H1 (cell line): ENCODE measurements around the gene IL32. TPM values are rescaled to one million over a fixed set of nuclear protein-coding genes. Genes with fewer than 3 reads are reported as not detected.

Experiments
- CTCF ChIA-PET: fragments of 300-600 bp; sonication (Branson Sonifier 250); formaldehyde crosslinking; loops from one replicate; lab custom pipeline; 2021; ENCODE audit not compliant: partially characterized antibody; lab: Charles Lee
- POLR2A ChIA-PET: fragments of 300-600 bp; sonication (Branson Sonifier 250); formaldehyde crosslinking; loops from one replicate; lab custom pipeline; 2021; ENCODE audit warnings: inconsistent platforms; ENCODE audit not compliant: partially characterized antibody; lab: Charles Lee
- DNase-seq, 2 experiments: peaks; one replicate each; pipeline versions ENCODE4 v3.0.0 to v3.0.0-alpha.2; 2010 to 2022; ENCODE audit warnings: low spot score in 2 of 2, low read depth in 1 of 2, mixed read lengths in 1 of 2
- FAIRE-seq: peaks from 2 replicates; lab custom pipeline; 2011; peaks lifted over from hg19 to GRCh38; lab: Jason Lieb, UNC
- H2AFZ ChIP-seq: 2 replicates; pipeline ENCODE4 v1.8.1; 2012; ENCODE audit warnings: low read length, inconsistent platforms
- H2AK5ac ChIP-seq: 2 replicates; pipeline ENCODE4 v1.6.1; 2013; ENCODE audit warnings: low read depth, low read length
- H2BK120ac ChIP-seq: replicated peaks from 2 replicates; pipeline ENCODE3; 2013; ENCODE audit warnings: low read depth, low read length, inconsistent platforms
- H2BK12ac ChIP-seq: 2 replicates; pipeline ENCODE4 v1.6.1; 2013; ENCODE audit warnings: low read depth, low read length
- H2BK15ac ChIP-seq: 2 replicates; pipeline ENCODE4 v1.6.1; 2013; ENCODE audit warnings: low read length
- H2BK20ac ChIP-seq: 2 replicates; pipeline ENCODE4 v1.6.1; 2013; ENCODE audit warnings: low read length
- H2BK5ac ChIP-seq: 2 replicates; pipeline ENCODE4 v1.6.1; 2013; ENCODE audit warnings: low read depth, low read length
- H3K14ac ChIP-seq: 2 replicates; pipeline ENCODE4 v1.6.1; 2013; ENCODE audit warnings: inconsistent platforms; ENCODE audit not compliant: insufficient read length
- H3K18ac ChIP-seq: 2 replicates; pipeline ENCODE4 v1.6.1; 2013; ENCODE audit warnings: low read length; ENCODE audit errors: extremely low read depth
- H3K23ac ChIP-seq: 2 replicates; pipeline ENCODE4 v1.6.1; 2013; ENCODE audit warnings: inconsistent platforms; ENCODE audit not compliant: insufficient read length
- H3K23me2 ChIP-seq: 2 replicates; pipeline ENCODE4 v1.6.1; 2013; ENCODE audit warnings: low read depth, low read length
- H3K27ac ChIP-seq: 2 replicates; pipeline ENCODE4 v1.6.1; 2011; ENCODE audit warnings: low read depth, low read length, inconsistent platforms
- H3K27me3 ChIP-seq, 4 experiments: replicated peaks in 1 of 4; 1 replicate in 1 of 4; 2 replicates in 3 of 4; pipeline versions ENCODE4 v1.6.1 to v1.8.1; 2011 to 2013; ENCODE audit warnings: low read length in 3 of 4, mild to moderate bottlenecking in 3 of 4, inconsistent platforms in 2 of 4, mixed read lengths in 2 of 4, moderate library complexity in 1 of 4; ENCODE audit not compliant: control insufficient read depth in 3 of 4, insufficient read depth in 3 of 4; ENCODE audit errors: extremely low read depth in 1 of 4
- H3K36me3 ChIP-seq, 4 experiments: 2 replicates each; pipeline versions ENCODE4 v1.6.1 to v1.8.1; 2011 to 2013; ENCODE audit warnings: mild to moderate bottlenecking in 4 of 4, low read length in 3 of 4, moderate library complexity in 2 of 4, control low read depth in 1 of 4, inconsistent platforms in 1 of 4; ENCODE audit not compliant: insufficient read depth in 4 of 4, control insufficient read depth in 2 of 4
- H3K4ac ChIP-seq: replicated peaks from 2 replicates; pipeline ENCODE3; 2013; ENCODE audit warnings: low read length, low read depth, mixed read lengths, inconsistent platforms; ENCODE audit not compliant: insufficient read length
- H3K4me1 ChIP-seq, 4 experiments: replicated peaks in 1 of 4; 1 replicate in 1 of 4; 2 replicates in 3 of 4; pipeline versions ENCODE4 v1.6.1 to v1.8.1; 2011 to 2013; ENCODE audit warnings: low read length in 3 of 4, inconsistent platforms in 2 of 4, mixed read lengths in 1 of 4; ENCODE audit not compliant: insufficient read depth in 4 of 4, control insufficient read depth in 3 of 4
- H3K4me2 ChIP-seq, 2 experiments: 2 replicates each; pipeline versions ENCODE4 v1.6.1 to v1.8.1; 2011 to 2013; ENCODE audit warnings: low read depth in 2 of 2, low read length in 2 of 2, control low read depth in 1 of 2, inconsistent platforms in 1 of 2, mild to moderate bottlenecking in 1 of 2; ENCODE audit not compliant: insufficient read depth in 1 of 2
- H3K4me3 ChIP-seq, 4 experiments: fragments of 200-600, 300-600 bp in 1 of 4; sonication (generic), shearing (Covaris generic), sonication (Bioruptor Twin) in 1 of 4; 2 replicates each; pipeline versions ENCODE4 v1.5.1 to v1.8.1; 2011 to 2016; ENCODE audit warnings: low read length in 4 of 4, low read depth in 3 of 4, control low read depth in 2 of 4, inconsistent platforms in 2 of 4, mild to moderate bottlenecking in 2 of 4, mixed read lengths in 1 of 4, moderate library complexity in 1 of 4; ENCODE audit not compliant: insufficient read depth in 2 of 4; ENCODE audit errors: extremely low read depth in 1 of 4
- H3K56ac ChIP-seq: replicated peaks from 2 replicates; pipeline ENCODE3; 2013; ENCODE audit warnings: low read depth, mild to moderate bottlenecking, mixed read lengths, low read length, inconsistent platforms; ENCODE audit not compliant: insufficient read length
- H3K79me1 ChIP-seq: 2 replicates; pipeline ENCODE4 v1.6.1; 2013; ENCODE audit warnings: low read depth, low read length, control low read depth
- H3K79me2 ChIP-seq, 2 experiments: 2 replicates each; pipeline versions ENCODE4 v1.6.1 to v1.8.1; 2012 to 2013; ENCODE audit warnings: low read length in 2 of 2, mild to moderate bottlenecking in 2 of 2, inconsistent platforms in 1 of 2; ENCODE audit not compliant: insufficient read depth in 2 of 2, control insufficient read depth in 1 of 2
- H3K9ac ChIP-seq, 4 experiments: replicated peaks in 1 of 4; 1 replicate in 1 of 4; 2 replicates in 3 of 4; pipeline versions ENCODE4 v1.6.1 to v1.8.1; 2011 to 2013; ENCODE audit warnings: low read depth in 3 of 4, low read length in 3 of 4, control low read depth in 2 of 4, mild to moderate bottlenecking in 2 of 4, moderate library complexity in 2 of 4, inconsistent platforms in 1 of 4; ENCODE audit errors: extremely low read depth in 1 of 4
- H3K9me3 ChIP-seq, 2 experiments: 2 replicates each; pipeline versions ENCODE4 v1.6.1 to v1.8.1; 2012 to 2013; ENCODE audit warnings: mild to moderate bottlenecking in 2 of 2, moderate library complexity in 2 of 2, control low read depth in 1 of 2, inconsistent platforms in 1 of 2, low read depth in 1 of 2, low read length in 1 of 2, mixed read lengths in 1 of 2; ENCODE audit not compliant: insufficient read depth in 2 of 2
- H4K20me1 ChIP-seq, 2 experiments: replicated peaks in 1 of 2; 2 replicates each; pipeline versions ENCODE3 to v1.8.1; 2011 to 2013; ENCODE audit warnings: inconsistent platforms in 2 of 2, low read length in 2 of 2, mild to moderate bottlenecking in 1 of 2; ENCODE audit not compliant: insufficient read depth in 2 of 2, control insufficient read depth in 1 of 2
- H4K5ac ChIP-seq: 2 replicates; pipeline ENCODE4 v1.6.1; 2013; ENCODE audit warnings: low read length, low read depth, mixed read lengths, inconsistent platforms; ENCODE audit not compliant: insufficient read length
- H4K8ac ChIP-seq: 2 replicates; pipeline ENCODE4 v1.8.0; 2013; ENCODE audit warnings: mild to moderate bottlenecking, moderate library complexity, low read length, inconsistent platforms; ENCODE audit not compliant: insufficient read depth; ENCODE audit errors: extremely low read depth
- H4K91ac ChIP-seq: replicated peaks from 2 replicates; pipeline ENCODE3; 2013; ENCODE audit warnings: low read length, mixed read lengths, inconsistent platforms; ENCODE audit not compliant: insufficient read length
- ASH2L ChIP-seq: fragments of 200-600, 300-600 bp; sonication (generic); IDR thresholded peaks from one replicate; pipeline ENCODE4 v1.7.1; 2017; ENCODE audit warnings: low read length
- EGR1 ChIP-seq: IDR thresholded peaks from 2 replicates; pipeline ENCODE4 v1.6.1; 2011; ENCODE audit warnings: low read depth, low read length, borderline replicate concordance
- HDAC6 ChIP-seq: IDR thresholded peaks from one replicate; pipeline ENCODE4 v1.7.1; 2012; ENCODE audit warnings: low read depth, mild to moderate bottlenecking, inconsistent platforms, low read length, moderate library complexity
- JUND ChIP-seq: IDR thresholded peaks from 2 replicates; pipeline ENCODE4 v1.6.1; 2011; ENCODE audit warnings: mild to moderate bottlenecking, improper control_type of control experiment, low read length
- PHF8 ChIP-seq: fragments of 200-600 bp; sonication (generic); conservative IDR thresholded peaks from 2 replicates; pipeline ENCODE4 v1.7.1; 2012; ENCODE audit warnings: low read depth, mild to moderate bottlenecking, inconsistent platforms, low read length, moderate library complexity
- POU5F1 ChIP-seq: IDR thresholded peaks from 2 replicates; pipeline ENCODE4 v1.6.1; 2011; ENCODE audit warnings: low read depth, mild to moderate bottlenecking, low read length, moderate library complexity
- ZNF274 ChIP-seq: IDR thresholded peaks from 2 replicates; pipeline ENCODE4 v1.7.0; 2012; ENCODE audit warnings: low read length, borderline replicate concordance; ENCODE audit errors: extremely low read depth
- WGBS, 2 experiments: shearing (Covaris generic) in 1 of 2; methylation state at CpG; one replicate each; pipeline versions ENCODE4 v1.1.6 to v1.1.7; 2013 to 2015; ENCODE audit warnings: low lambda C conversion rate in 2 of 2, mixed read lengths in 2 of 2, inconsistent platforms in 1 of 2, low coverage in 1 of 2, missing lambda C conversion rate in 1 of 2; ENCODE audit not compliant: insufficient replicate concordance in 2 of 2, insufficient coverage in 1 of 2, insufficient read length in 1 of 2; ENCODE audit errors: extremely low coverage in 1 of 2, missing lambda C conversion rate in 1 of 2; 5-methylcytosine and 5-hydroxymethylcytosine counted together
- polyA plus RNA-seq, 7 experiments: library from polyadenylated mRNA; depleted of rRNA in 3 of 7; stranded (reverse) in 5 of 7; unstranded in 2 of 7; fragments of >200 nt in 5 of 7; fragments of 200-250 nt in 2 of 7; gene quantifications; 1 replicate in 5 of 7; 2 replicates in 1 of 7; 4 replicates in 1 of 7; pipeline versions ENCODE4 v1.2.1 to v1.2.3, GENCODE V29; 2011 to 2013; ENCODE audit warnings: missing spikeins in 2 of 7, mixed read lengths in 2 of 7
- total RNA-seq: library from RNA; stranded (reverse); fragmentation: NEBNext Ultra II Directional; extraction: Animal tissue kit (Norgen Biotek cat#: 25700); gene quantifications from 2 replicates; pipeline ENCODE4 v1.2.1, GENCODE V29; 2021
- TF ChIP-seq, protein P1 (sequence below): IDR thresholded peaks from 2 replicates; pipeline ENCODE4 v1.6.1; 2012; ENCODE audit warnings: low read length, inconsistent platforms

IL32 gene
- total and polyA plus RNA-seq, 2 of the 8 experiments (the other 6 are each of a cell fraction or from before 2014, with no cell fraction given): 2.7 to 5.0 TPM

DNA sequence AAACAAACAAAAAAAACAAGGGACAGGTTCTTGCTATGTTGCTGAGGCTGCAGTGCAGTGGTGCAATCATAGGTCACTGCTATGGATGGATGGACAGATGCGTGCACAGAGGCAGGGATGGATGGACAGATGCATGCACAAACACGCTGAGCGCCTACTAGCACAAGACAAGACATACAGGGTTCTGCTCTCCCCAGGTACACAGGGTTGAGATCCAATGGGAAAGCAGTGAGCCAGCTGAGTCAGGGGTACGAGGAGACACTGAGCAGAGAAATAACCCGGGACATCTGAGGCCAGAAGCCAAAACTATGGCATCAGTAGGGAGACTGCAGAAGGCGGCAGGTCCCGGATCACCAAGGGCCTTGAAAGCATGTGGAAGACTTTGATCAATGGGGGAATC, 6.2 kb downstream of the IL32 start:
- Histone ChIP-seq H2BK5ac (no peak overlapping the region), H2AFZ (no peak overlapping the region), H3K9me3 (no peaks in the 10 kb centered on the region), H3K36me3 (no peaks in the 10 kb centered on the region), H3K23me2 (no peaks in the 10 kb centered on the region), H3K79me1 (no peaks in the 10 kb centered on the region), H3K79me2 (no peaks in the 10 kb centered on the region), H4K20me1 (peaks cover 0 to 4% of the 10 kb centered on the region in 2 experiments), H3K27me3 (no peaks in the 10 kb centered on the region; a peak in 1 of 7 replicates), H3K4me2 (no peak overlapping the region), H3K27ac (no peak overlapping the region), H2BK15ac (no peak overlapping the region), H4K5ac (no peak overlapping the region), H3K4me1 (peaks cover 0 to 2% (median 0%) of the 10 kb centered on the region in 4 experiments; a peak in 2 of 7 replicates), H3K56ac (no peak overlapping the region), H2BK12ac (peak overlapping the region; percentile 71; the same call in 1 of the 2 replicates), H3K23ac (no peak overlapping the region), H3K9ac (no peak overlapping the region), H4K8ac (no peak overlapping the region), H2BK120ac (no peak overlapping the region), H3K4me3 (no peak overlapping the region), H3K14ac (no peak overlapping the region), H3K18ac (no peak overlapping the region), H4K91ac (no peak overlapping the region), H2BK20ac (no peak overlapping the region), H3K4ac (no peak overlapping the region), H2AK5ac (no peak overlapping the region)
- WGBS, 2 experiments: 94% methylated on average over 7 of the region's 7 CpGs; no CpG with 5 or more reads in 1 of the 2 experiments
- FAIRE-seq: no peak
- TF ChIP-seq EGR1 (no peak), HDAC6 (no peak), ASH2L (no peak), POU5F1 (no peak), ZNF274 (no peak), JUND (no peak), PHF8 (no peak)
- TF ChIP-seq, protein P1, sequence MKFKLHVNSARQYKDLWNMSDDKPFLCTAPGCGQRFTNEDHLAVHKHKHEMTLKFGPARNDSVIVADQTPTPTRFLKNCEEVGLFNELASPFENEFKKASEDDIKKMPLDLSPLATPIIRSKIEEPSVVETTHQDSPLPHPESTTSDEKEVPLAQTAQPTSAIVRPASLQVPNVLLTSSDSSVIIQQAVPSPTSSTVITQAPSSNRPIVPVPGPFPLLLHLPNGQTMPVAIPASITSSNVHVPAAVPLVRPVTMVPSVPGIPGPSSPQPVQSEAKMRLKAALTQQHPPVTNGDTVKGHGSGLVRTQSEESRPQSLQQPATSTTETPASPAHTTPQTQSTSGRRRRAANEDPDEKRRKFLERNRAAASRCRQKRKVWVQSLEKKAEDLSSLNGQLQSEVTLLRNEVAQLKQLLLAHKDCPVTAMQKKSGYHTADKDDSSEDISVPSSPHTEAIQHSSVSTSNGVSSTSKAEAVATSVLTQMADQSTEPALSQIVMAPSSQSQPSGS: no peak
- CTCF ChIA-PET: interaction anchor here (0.9 to 2.0 kb wide), 6 partner anchors 10 to 33 kb away, joined by 3 to 9 read pairs (median 4); no protein-coding TSS in a partner anchor
- no peak for DNase-seq
- POLR2A ChIA-PET: interaction anchor here (1.2 to 3.8 kb wide), 5 partner anchors 9 to 45 kb away, joined by 3 to 31 read pairs (median 4); partner anchors contain the start of gene ZSCAN10
